Smooth muscle cell of the coronary artery (primary cell): Measurements from ENCODE around the gene DYNC2H1. TPM values are rescaled to one million over a fixed set of nuclear protein-coding genes. Genes with fewer than 3 reads are reported as not detected.

Experiments
- total RNA-seq: library from RNA; depleted of rRNA; stranded (reverse); fragments of >200 nt; gene quantifications from 2 replicates; pipeline ENCODE4 v1.2.3, GENCODE V29; 2014; ENCODE audit warnings: low replicate concordance

Gene DYNC2H1
- total RNA-seq, result 14.4 and 48.3 TPM in 2 replicates

GRCh38 chr11:103108933-103109817 is at the start of gene DYNC2H1:
TSS of gene DYNC2H1 (plus strand) at chr11:103109426. CDS start at chr11:103109575, 149 bp downstream.

GRCh38 chr11:103091801-103092524 is 17.3 kb upstream of the DYNC2H1 start, which contains the start of gene DCUN1D5:
TSS of gene DCUN1D5 (minus strand) at chr11:103092160. CDS start at chr11:103091872, 288 bp downstream.

Other genes with a start within 250 kb of the DYNC2H1 start
- under 0.01 and 9.1 TPM in 2 replicates for gene MMP12, start 234.4 kb upstream of the DYNC2H1 start, total RNA-seq
- gene MMP13, start 153.7 kb upstream of the DYNC2H1 start, total RNA-seq, result not detected in 2 replicates
- 17.0 and 63.1 TPM in 2 replicates for gene DCUN1D5, start 17.3 kb upstream of the DYNC2H1 start, total RNA-seq